Measurements from ENCODE around the gene PLCB2.

PLCB2 gene

GRCh38 chr15:40267670-40268069 is 40.1 kb downstream of the PLCB2 start:
- no peak for DNase-seq

- DNase-seq, result no peak
Observed at GRCh38 chr15:40266828-40267304, 40.9 kb downstream of the PLCB2 start.

GRCh38 chr15:40265875-40266274 is 41.9 kb downstream of the PLCB2 start:
- no peak for DNase-seq

GRCh38 chr15:40265355-40265754 is 42.4 kb downstream of the PLCB2 start:
- DNase-seq, result no peak

DNA sequence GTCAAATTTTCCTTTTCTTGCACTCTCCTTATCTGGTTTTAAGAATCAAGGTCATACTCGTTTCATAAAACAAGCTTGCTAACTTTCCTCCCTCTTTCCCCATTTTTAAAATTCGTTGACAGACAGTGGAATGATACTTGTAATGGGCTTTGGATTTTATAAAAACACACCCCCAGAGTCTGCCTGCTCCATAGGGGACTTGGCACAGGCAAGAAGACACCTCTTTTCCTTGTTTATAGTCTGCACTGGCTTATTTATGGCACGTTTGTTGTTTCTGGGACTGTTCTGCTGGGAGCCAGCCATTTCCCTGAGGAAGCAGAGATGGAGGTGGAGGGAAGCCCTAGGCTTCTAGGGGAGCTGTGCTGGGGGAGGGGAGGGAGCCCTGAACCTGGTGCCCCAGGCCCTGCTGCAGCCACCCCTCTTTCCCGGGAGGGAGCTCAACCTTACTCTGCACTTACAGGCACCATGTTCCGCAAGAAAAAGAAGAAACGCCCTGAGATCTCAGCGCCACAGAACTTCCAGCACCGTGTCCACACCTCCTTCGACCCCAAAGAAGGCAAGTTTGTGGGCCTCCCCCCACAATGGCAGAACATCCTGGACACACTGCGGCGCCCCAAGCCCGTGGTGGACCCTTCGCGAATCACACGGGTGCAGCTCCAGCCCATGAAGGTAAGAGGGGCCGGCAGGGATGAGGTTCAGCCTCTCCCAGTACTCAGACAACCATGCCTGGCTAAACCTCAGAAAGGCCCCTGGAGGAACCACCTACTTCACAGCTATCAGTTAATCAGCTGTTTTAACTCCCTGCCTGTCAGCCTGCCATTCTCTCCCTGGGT is 43.2 kb downstream of the PLCB2 start:
- no peak for DNase-seq

GRCh38 chr15:40263024-40263754 is 44.5 kb downstream of the PLCB2 start:
- DNase-seq, result no peak

DNA sequence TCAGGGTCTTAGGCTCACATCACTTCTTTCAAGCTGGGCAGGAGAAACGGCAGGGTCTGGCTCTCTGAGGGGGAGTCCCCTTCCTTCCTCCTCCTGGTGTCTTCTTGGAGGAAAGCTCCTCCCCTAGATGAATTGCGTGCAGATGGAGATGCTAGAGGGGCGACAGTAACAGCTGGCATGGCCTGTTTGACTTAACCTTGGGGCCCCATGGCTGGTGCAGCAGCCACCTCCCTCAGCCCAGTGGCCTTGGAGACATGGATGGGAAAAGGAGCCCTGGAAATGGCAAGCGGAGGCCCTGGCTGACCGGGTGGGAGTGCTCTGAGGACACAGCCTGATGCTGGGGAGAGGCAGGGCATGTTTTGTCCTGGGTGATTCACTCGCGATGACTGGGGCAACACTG is 48.7 kb downstream of the PLCB2 start:
- no peak for DNase-seq

DNA sequence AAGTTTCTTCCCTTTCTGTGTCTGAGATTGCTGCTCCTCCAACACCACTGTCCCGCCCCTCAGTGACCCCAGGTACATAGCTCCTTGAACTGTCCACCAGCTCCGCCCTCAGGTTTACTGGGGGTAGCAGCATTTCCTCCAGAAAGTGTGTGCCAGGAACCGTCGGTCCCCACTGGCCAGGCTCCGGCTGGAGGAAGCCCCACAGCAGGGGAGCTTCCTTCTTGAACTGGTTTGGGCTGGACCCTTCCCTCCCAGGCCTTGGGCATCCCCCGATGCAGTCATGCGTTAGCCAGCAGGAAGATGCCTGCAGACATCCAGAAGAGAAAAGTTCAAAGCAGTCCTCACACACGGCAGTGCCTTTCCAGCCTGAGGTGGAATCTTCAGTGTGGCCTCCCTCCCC is 49.2 kb downstream of the PLCB2 start:
- DNase-seq, result no peak

GRCh38 chr15:40257656-40258450 is 49.9 kb downstream of the PLCB2 start:
- DNase-seq, result no peak

- no peak for DNase-seq
Observed at GRCh38 chr15:40256638-40257235, 51.0 kb downstream of the PLCB2 start.

- no peak for DNase-seq
Observed at GRCh38 chr15:40255033-40255432, 52.7 kb downstream of the PLCB2 start.

GRCh38 chr15:40254452-40254851 is 53.3 kb downstream of the PLCB2 start:
- no peak for DNase-seq

DNA sequence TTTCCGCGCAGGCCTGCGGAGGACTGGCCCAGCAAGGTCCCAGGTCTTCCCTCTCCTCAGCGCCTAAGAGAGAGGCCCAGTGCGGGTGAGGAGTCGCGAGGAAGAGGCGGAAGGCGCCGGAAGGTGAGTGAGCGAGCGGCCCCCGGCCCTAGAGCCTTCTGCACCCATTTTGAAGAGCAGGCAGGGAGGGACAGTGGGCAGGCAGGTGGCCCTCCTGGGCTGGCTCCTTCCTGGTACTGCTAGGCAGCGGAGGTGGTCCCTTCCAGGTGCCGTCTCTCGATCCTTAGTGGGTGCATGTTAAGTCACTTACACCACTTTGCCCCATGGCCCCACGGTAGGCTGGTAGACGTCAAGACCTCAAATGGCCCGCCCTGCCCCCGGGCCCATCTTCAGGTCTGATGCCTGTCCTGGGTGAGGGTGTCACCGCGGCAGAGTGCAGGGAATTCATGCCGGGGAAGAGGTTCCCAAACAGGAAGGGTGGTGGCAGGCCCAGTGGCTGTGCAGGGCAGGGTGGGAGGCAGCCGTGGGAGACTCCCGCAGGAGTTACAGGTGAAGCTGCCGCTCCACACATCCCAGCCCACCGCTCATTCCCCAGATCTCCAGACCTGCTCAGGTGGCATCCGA is 54.5 kb downstream of the PLCB2 start:
- no peak for DNase-seq

GRCh38 chr15:40252438-40253166 is 55.1 kb downstream of the PLCB2 start:
- peak in 1 of 2 donors; percentile 30 for DNase-seq

DNA sequence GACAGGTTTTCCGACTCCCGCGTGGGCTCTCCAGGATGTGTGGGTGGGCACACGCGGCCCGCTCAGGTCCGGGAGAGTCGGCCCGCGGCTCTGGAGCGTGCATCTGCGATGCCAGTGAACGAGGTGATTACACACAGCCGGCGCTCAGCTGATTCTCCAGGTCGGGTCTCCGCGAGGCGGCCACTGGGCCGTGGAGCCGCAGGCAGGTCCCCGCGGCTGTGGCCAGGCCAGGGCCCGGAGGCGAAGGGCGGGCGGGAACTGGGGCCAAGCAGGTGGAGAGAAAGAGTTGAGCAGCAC is 55.6 kb downstream of the PLCB2 start:
- DNase-seq, result no peak

GRCh38 chr15:40251486-40252140 is 56.1 kb downstream of the PLCB2 start:
- DNase-seq, result no peak

DNA sequence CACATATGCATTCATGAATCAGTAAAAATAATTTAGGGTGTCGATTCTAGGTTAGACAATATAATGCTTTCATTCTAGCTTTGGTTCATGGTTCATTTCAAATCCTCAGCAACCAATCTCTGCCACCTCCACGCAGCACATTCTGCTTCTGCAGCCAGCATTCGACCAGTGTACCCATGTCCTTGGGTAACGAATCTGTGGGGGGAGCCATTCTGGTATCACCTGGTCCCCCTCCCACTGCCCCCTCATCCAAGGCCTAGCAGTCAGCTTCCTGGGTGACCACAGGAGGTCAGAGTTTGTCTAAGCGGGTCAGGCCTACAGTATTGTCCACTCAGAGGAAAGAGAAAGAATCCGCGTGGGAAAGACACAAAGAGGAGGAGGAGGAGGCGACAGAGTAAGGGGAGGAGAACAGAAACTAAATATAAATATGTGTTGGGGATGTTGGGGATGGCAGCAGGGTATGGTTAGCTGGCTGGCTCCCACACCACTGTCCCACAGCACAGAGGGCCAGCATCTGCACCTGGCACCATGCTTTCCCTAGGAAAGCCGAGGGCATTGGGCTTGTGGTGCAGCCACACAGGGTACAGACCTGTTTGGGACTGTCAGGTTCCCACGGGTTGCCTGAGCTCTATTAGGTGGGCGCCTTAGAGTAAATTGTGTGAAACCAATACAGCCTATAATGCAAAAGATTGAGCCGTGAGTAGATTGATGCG is 56.8 kb downstream of the PLCB2 start:
- DNase-seq, result no peak

DNA sequence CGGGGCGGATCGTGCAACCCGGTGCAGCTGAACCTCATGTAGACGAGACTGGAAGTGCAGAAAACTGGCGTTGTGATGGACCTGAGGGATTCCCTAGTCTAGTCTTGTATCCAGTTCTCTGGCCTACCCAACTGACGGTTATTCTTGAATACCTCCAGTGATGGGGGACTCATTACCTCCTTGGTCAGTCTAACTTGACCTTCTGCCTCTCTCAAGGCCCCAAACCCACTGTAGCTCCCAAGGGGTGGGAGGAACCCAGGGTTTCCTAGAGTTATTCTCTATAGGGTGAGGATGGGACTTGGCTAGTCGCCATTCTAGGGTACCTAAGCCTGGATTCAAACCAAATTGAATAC is 57.5 kb downstream of the PLCB2 start:
- no peak for DNase-seq

- no peak for DNase-seq
Observed at GRCh38 chr15:40249477-40250303, 58.0 kb downstream of the PLCB2 start.
